GM12875 (cell line): Measurements from ENCODE around the gene TNFRSF12A.

Source experiments
- H3K4me3 ChIP-seq: one replicate; pipeline ENCODE4 v1.5.1; 2011; ENCODE audit warnings: low read depth, low read length, control low read depth
- TF ChIP-seq, protein P1 (sequence below): IDR thresholded peaks from 2 replicates; pipeline ENCODE4 v1.5.1; 2011; ENCODE audit warnings: low read depth, mild to moderate bottlenecking, control low read depth, inconsistent platforms, low read length, moderate library complexity, borderline replicate concordance; ENCODE audit not compliant: insufficient read depth

Gene TNFRSF12A

DNA sequence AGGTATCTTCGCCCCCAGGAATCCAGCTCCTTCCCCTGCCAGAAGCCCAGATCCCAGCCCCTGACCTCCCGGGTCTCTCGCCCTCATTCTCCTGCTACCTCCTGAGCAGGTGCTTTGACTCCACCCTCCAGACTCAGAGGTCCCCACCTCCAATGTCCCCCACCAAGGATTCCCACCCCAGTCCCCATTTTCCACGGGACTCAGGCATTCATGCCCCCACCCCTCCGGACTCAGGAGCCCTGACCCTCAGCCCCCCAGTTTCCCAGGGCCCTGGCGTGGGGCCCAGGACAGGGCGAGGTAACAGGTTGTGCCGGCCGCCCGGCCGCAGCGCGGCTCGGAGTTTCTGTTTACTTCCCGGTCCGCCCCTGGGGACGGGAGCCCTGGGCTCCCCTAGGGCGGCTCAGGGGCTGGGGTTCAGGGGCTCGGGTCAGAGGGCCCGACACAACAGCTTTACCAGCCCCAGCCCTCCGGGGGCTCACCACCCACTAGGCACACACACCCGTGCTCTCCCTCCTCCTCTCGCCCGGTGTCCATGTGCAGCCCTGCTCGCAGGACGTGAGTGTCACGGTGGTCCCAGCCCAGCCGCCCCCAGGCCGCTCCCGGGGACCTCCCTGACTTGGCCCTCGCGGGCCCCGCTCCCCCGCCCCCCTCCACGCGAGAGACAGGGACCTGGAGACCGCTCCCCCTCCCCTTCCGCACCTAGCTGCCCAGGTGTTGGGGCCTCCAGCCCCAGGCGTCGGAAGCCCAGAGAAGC, 16.0 kb downstream of the TNFRSF12A start:
- TF ChIP-seq, protein P1, sequence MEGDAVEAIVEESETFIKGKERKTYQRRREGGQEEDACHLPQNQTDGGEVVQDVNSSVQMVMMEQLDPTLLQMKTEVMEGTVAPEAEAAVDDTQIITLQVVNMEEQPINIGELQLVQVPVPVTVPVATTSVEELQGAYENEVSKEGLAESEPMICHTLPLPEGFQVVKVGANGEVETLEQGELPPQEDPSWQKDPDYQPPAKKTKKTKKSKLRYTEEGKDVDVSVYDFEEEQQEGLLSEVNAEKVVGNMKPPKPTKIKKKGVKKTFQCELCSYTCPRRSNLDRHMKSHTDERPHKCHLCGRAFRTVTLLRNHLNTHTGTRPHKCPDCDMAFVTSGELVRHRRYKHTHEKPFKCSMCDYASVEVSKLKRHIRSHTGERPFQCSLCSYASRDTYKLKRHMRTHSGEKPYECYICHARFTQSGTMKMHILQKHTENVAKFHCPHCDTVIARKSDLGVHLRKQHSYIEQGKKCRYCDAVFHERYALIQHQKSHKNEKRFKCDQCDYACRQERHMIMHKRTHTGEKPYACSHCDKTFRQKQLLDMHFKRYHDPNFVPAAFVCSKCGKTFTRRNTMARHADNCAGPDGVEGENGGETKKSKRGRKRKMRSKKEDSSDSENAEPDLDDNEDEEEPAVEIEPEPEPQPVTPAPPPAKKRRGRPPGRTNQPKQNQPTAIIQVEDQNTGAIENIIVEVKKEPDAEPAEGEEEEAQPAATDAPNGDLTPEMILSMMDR = no peak
- H3K4me3 ChIP-seq = no peak overlapping the region

- TF ChIP-seq, protein P1 = no peak
- H3K4me3 ChIP-seq = no peak within 1 kb of the TSS
Measured at GRCh38 chr16:3036726-3037315, 16.7 kb downstream of the TNFRSF12A start, which contains the start of gene BICDL2. BICDL2 (minus strand) TSS chr16:3036944; CDS start chr16:3035496, 1,448 bp downstream.

DNA sequence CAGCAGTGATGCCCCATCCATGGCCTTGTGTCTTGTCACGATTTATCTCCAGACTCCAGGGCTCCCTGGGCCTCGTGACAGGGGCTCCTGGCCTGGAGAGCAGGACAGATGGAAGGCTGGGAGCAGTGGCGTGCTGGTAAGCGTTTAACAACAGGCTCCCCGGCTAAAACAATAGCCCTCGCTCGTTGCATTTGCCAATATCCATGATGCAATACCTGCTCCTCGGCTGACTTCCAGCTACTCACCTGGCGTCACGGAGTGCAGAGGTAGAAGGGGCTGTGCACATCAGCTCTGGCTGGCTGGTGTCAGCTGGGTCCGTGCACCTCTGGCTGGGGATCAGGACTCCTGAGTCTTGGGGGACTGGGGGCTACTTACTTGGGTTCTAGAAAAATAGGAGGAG, 18.1 kb downstream of the TNFRSF12A start:
- no peak overlapping the region for H3K4me3 ChIP-seq
- TF ChIP-seq, protein P1 = no peak

GRCh38 chr16:3038896-3039295, 18.7 kb downstream of the TNFRSF12A start:
- no peak overlapping the region for H3K4me3 ChIP-seq
- TF ChIP-seq, protein P1 = no peak

GRCh38 chr16:3042376-3042775, 22.2 kb downstream of the TNFRSF12A start:
- TF ChIP-seq, protein P1 = no peak
- no peak overlapping the region for H3K4me3 ChIP-seq

DNA sequence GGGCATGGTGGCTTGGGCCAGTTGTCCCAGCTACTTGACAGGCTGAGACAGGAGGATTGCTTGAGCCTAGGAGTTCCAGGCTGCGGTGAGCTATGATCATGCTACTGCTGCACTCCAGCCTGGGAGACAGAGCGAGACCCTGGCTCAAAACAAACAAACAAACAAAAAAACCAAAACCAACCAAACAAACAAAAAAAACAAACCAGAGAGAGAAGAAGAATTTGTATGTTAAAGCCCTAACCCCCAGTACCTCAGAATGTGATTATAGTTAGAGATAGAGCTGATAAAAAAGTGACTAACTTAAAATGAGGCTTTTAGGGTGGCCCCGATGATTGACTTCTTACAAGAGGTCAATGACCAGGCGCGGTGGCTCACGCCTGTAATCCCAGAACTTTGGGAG, 24.5 kb downstream of the TNFRSF12A start:
- TF ChIP-seq, protein P1 = no peak
- no peak overlapping the region for H3K4me3 ChIP-seq
